Activated CD4-positive, alpha-beta T cell treated with anti-CD3 and anti-CD28 coated beads for 36 hours (primary cell): ENCODE results near the gene DMRTC2. TPM values are rescaled to one million over a fixed set of nuclear protein-coding genes. Genes with fewer than 3 reads are reported as not detected.

Source experiments
- ATAC-seq: fragments of 200-7000 bp; cut with Tn5 transposase; one replicate; pipeline ENCODE4 v1.10.0; 2021; ENCODE audit warnings: mild to moderate bottlenecking, moderate library complexity
- CTCF ChIA-PET: fragments of 350-600 bp; sonication (Branson Sonifier 250); formaldehyde crosslinking; loops from one replicate; lab custom pipeline; 2021; ENCODE audit warnings: antibody characterized with exemption; lab: Charles Lee
- POLR2A ChIA-PET: fragments of 350-600 bp; sonication (Branson Sonifier 250); formaldehyde crosslinking; loops from one replicate; lab custom pipeline; 2021; ENCODE audit warnings: antibody characterized with exemption, inconsistent platforms; lab: Charles Lee
- DNase-seq: peaks from one replicate; pipeline ENCODE4 v3.0.0-alpha.2; 2020
- H3K27ac Mint-ChIP-seq: one replicate; pipeline ENCODE4 v1.8.0; 2021; ENCODE audit warnings: mixed read lengths
- H3K27me3 Mint-ChIP-seq: one replicate; pipeline ENCODE4 v1.8.0; 2021; ENCODE audit warnings: mixed read lengths
- H3K36me3 Mint-ChIP-seq: one replicate; pipeline ENCODE4 v1.8.0; 2021; ENCODE audit warnings: low read depth, mixed read lengths
- H3K4me1 Mint-ChIP-seq: one replicate; pipeline ENCODE4 v1.8.0; 2021; ENCODE audit warnings: mixed read lengths
- H3K4me3 Mint-ChIP-seq: one replicate; pipeline ENCODE4 v1.8.0; 2021; ENCODE audit warnings: mild to moderate bottlenecking, moderate library complexity, mixed read lengths
- H3K9me3 Mint-ChIP-seq: one replicate; pipeline ENCODE4 v1.8.0; 2021; ENCODE audit warnings: low read depth, mixed read lengths
- intact Hi-C, 2 experiments: fragments of 100-400 bp; cut with DNase I in 1 of 2; cut with micrococcal nuclease in 1 of 2; formaldehyde crosslinking; loops; one replicate each; pipeline versions ENCODE4 v1.14.2 to v1.15.1; 2022 to 2024; cut with DNase I, micrococcal nuclease
- total RNA-seq, 2 experiments: library from RNA; stranded (reverse); gene quantifications; one replicate each; pipeline ENCODE4 v1.2.3, GENCODE V29; 2021

The DMRTC2 gene
- total RNA-seq, 2 experiments from 2014 or later = not detected

DNA sequence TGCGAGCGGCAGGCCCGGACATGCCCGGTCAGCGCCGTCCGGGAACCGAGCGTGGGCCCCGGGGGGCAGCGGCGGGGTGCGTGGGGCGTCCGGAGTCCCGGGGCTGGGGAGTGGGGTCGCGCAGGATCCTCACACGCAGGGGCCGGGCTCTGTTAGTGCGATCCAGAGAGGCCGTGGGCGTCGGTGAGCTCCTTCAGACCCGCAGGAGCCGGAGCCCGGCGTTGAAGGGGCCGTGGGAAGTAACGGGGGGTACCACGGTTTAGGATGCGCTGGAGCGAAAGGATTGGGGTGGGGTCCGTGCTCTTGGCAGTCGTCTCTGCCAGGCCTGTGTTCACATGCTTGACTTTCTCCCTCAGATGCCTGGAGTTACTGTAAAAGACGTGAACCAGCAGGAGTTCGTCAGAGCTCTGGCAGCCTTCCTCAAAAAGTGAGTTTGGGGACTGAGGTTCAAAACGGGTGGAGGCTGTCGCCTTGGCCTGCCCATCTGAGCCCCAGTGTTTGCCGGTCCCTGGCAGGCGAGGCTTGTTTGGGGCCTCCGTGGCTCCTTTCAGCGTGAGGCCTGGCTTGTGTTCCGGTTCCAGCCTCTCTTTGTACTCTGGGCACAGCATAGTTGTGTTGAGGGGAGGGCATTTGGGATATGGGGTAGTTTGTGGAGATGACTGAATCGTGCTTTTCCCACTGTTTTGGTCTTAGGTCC lies 15.7 kb downstream of the DMRTC2 start:
- intact Hi-C loops = loop anchor here (1.0 to 5.0 kb wide), 9 partner anchors 11 to 1063 kb away; partner anchors contain the start of genes CIC (in 1 of the 2), EGLN2 (in 1 of the 2), GSK3A (in 1 of the 2) and TGFB1 (in 1 of the 2)
- ChIA-PET POLR2A (interaction anchor here (0.6 to 2.9 kb wide), 10 partner anchors 8 to 382 kb away, joined by 3 to 40 read pairs (median 4); partner anchors contain the start of genes GSK3A, RABAC1 and ZNF574), CTCF (interaction anchor here (0.6 to 2.9 kb wide), 13 partner anchors 8 to 384 kb away, joined by 3 to 14 read pairs (median 5); partner anchors contain the start of gene RABAC1)
- Mint-ChIP-seq H3K27me3 (no peaks in the 10 kb centered on the region), H3K9me3 (no peaks in the 10 kb centered on the region), H3K36me3 (peaks cover 50% of the 10 kb centered on the region), H3K27ac (peak overlapping the region; percentile 93), H3K4me3 (peak overlapping the region; percentile 86), H3K4me1 (peaks cover 52% of the 10 kb centered on the region)
- ATAC-seq (no peak), DNase-seq (no peak)

DNA sequence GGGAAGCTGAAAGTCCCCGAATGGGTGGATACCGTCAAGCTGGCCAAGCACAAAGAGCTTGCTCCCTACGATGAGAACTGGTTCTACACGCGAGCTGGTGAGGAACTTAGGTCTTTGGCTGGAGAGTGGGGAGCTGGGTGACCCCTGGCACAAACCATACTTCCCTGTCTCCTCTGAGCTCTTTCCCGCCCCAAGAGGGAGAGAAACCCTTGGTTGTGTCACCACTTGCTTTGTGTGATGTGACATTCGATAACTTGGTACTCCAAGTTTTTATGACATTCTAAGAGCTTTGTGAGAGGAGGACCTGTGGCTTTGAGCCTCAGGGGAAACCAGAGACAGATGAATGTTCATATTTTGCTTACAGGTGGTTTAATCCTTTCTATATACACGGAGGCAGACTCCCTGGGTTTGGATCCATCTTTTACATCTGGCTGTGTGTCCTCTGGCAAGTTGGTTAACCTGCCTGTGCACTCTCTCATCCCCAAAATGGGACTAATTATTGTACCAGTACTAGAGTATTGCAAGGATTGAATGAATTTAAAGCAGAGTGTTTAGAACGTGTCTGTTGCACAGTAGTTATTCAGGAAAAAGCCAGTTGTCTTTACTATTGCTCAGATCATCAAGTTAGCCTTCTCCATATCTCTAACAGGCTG lies 16.4 kb downstream of the DMRTC2 start:
- Mint-ChIP-seq H3K4me3 (peak overlapping the region; percentile 86), H3K4me1 (peaks cover 55% of the 10 kb centered on the region), H3K27me3 (no peaks in the 10 kb centered on the region), H3K9me3 (no peaks in the 10 kb centered on the region), H3K27ac (peak overlapping the region; percentile 93), H3K36me3 (peaks cover 52% of the 10 kb centered on the region)
- ChIA-PET CTCF (interaction anchor here (0.6 to 2.9 kb wide), 7 partner anchors 11 to 330 kb away, joined by 3 to 14 read pairs (median 6); partner anchors contain the start of gene RABAC1), POLR2A (interaction anchor here (1.3 to 2.9 kb wide), 4 partner anchors 10 to 381 kb away, joined by 4 to 40 read pairs (median 10); partner anchors contain the start of genes GSK3A and RABAC1)
- no peak for ATAC-seq
- no peak for DNase-seq
- intact Hi-C loops = loop anchor here (2.0 to 5.0 kb wide), 3 partner anchors 26 to 1064 kb away; partner anchors contain the start of genes EGLN2 (in 1 of the 2) and TGFB1 (in 1 of the 2)

DNA sequence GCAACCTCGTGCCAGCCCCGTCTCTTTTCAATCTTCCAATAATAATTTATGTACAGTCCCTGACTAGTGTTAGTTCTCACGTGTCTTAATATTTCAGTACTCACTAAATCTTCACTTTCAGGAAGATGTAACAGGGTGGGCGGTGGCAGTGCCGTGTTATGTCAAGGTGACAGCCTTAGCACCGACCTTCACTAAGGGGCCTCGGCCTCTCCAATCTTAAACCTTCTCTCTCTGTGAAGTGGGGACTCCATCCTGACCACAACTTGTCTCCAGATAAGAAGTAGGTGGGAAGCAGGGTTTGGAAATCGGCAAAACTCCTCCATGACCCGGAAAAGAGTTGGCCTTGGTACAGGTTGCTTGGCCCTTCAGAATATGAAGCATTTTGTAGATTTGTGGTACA lies 17.0 kb downstream of the DMRTC2 start:
- POLR2A ChIA-PET = interaction anchor here (0.5 to 2.9 kb wide), 3 partner anchors 8 to 29 kb away, joined by 3 to 40 read pairs (median 3); no protein-coding TSS in a partner anchor

DNA sequence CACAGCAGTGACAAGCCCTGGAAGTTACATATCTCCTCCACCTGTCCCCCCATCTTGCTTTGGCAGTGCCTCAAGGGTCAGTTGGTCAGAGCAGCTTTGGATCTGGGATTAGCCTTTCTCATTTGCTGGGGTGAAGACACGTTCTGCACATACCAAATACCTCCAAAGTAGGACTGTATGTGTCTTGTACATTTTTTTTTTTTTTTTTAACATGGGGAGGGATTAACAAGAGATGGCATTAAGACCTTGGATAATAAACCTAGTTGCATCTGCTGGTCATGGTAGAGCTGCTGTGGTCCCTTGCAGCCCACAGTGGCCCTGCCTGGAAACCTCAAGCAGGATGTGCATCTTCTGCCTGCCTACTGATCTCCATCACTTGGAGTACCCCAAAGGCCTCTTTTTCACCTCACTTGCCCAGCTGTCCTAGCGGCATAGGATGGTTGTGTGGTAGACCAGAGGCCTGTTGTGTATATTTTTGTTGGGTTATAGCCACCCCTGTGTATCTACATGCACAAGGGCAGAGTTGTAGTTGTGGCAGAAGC lies 17.7 kb downstream of the DMRTC2 start:
- intact Hi-C loops = loop anchor here in 1 of 2 experiments (5.0 kb wide), 2 partner anchors 510 to 1065 kb away; partner anchors contain the start of genes EGLN2 and TGFB1
- H3K27ac Mint-ChIP-seq = peak overlapping the region; percentile 93
- CTCF ChIA-PET = interaction anchor here (1.0 to 1.9 kb wide), 4 partner anchors 9 to 24 kb away, joined by 3 to 12 read pairs (median 4); partner anchors contain the start of gene CD79A
- peak overlapping the region; percentile 86 for H3K4me3 Mint-ChIP-seq
- no peak for DNase-seq
- H3K27me3 Mint-ChIP-seq = no peaks in the 10 kb centered on the region
- no peak for ATAC-seq
- POLR2A ChIA-PET = interaction anchor here (0.5 to 2.7 kb wide), 7 partner anchors 8 to 376 kb away, joined by 3 to 11 read pairs (median 4); no protein-coding TSS in a partner anchor
- H3K4me1 Mint-ChIP-seq = peaks cover 64% of the 10 kb centered on the region
- no peaks in the 10 kb centered on the region for H3K9me3 Mint-ChIP-seq
- peaks cover 58% of the 10 kb centered on the region for H3K36me3 Mint-ChIP-seq

More for the DNA sequence above, 17.0 kb downstream of the DMRTC2 start:
- no peaks in the 10 kb centered on the region for H3K27me3 Mint-ChIP-seq
- no peak for DNase-seq
- peak overlapping the region; percentile 93 for H3K27ac Mint-ChIP-seq
- peaks cover 61% of the 10 kb centered on the region for H3K4me1 Mint-ChIP-seq
- H3K36me3 Mint-ChIP-seq = peaks cover 56% of the 10 kb centered on the region
- CTCF ChIA-PET = interaction anchor here (1.0 to 2.9 kb wide), 3 partner anchors 9 to 96 kb away, joined by 3 to 14 read pairs (median 12); partner anchors contain the start of gene RABAC1
- intact Hi-C loops = loop anchor here (2.0 to 5.0 kb wide), 3 partner anchors 25 to 1065 kb away; partner anchors contain the start of genes EGLN2 (in 1 of the 2) and TGFB1 (in 1 of the 2)
- no peaks in the 10 kb centered on the region for H3K9me3 Mint-ChIP-seq
- no peak for ATAC-seq
- H3K4me3 Mint-ChIP-seq = peak overlapping the region; percentile 86

DNA sequence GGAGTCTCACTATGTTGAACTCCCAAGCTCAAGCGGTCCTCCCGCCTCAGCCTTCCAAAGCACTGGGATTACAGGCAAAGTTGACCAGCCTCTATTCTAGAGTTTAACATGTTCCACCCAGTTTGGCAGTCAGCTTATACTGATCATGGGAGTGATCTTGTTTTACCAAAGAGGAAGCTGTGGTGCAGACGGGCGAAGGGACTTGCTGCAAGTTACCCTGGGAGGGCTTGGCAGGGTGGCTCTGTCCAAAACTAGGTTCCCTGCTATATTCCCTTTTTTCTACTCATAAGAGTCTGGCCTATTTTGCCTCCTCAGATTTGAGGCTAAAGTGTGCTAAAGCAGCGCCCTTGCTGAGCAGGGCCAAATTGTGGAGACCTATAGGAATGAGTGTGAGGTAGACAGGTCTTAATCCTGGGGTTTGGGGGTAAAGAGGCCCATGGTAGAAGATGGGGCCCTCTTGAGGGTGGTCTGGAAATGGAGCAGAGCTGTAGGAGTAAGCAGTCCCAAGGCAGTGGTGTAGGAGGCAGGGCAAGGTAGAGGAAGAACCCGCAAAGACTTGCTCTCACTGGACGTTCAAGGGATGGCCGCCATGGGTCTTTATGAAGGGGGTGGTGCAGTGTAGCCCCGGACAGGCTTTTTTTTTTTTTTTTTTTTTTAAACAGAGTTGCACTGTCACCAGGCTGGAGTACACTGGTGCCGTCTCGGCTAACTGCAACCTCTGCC lies 18.5 kb downstream of the DMRTC2 start:
- Mint-ChIP-seq H3K27ac (peak overlapping the region; percentile 85), H3K9me3 (no peaks in the 10 kb centered on the region), H3K27me3 (no peaks in the 10 kb centered on the region), H3K4me1 (peaks cover 66% of the 10 kb centered on the region), H3K36me3 (peaks cover 66% of the 10 kb centered on the region), H3K4me3 (peak overlapping the region; percentile 86)
- ChIA-PET CTCF (interaction anchor here (1.0 to 2.0 kb wide), 5 partner anchors 10 to 94 kb away, joined by 3 to 12 read pairs (median 5); partner anchors contain the start of gene CD79A), POLR2A (interaction anchor here (0.6 to 2.7 kb wide), 5 partner anchors 8 to 82 kb away, joined by 3 to 11 read pairs (median 4); no protein-coding TSS in a partner anchor)
- ATAC-seq (no peak), DNase-seq (no peak)
- intact Hi-C loops = loop anchor here in 1 of 2 experiments (5.0 kb wide), 2 partner anchors 511 to 1066 kb away; partner anchors contain the start of genes EGLN2 and TGFB1

DNA sequence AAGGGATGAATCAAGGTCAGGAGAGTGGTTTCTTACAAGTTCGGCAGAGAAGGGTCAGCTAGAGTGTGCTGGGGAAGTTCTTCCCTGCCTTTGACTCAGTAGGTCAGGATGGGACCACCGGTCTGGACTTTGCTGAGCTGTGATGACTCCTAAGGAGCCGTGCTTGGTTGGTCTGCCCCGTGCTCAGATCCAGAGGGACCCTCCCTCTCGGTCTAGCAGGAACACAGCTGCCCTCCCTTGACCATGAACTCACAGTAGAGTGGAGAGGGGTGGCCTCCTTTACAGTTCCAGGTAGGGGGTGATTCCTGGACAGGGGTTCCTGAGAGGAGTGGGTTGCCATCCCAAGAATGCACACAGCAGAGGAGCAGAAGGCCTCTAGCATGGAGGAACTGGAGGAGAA lies 19.5 kb downstream of the DMRTC2 start:
- ChIA-PET CTCF (interaction anchor here (1.4 to 2.0 kb wide), 2 partner anchors 43 to 93 kb away, joined by 4 to 10 read pairs; no protein-coding TSS in a partner anchor), POLR2A (interaction anchor here (0.5 to 2.7 kb wide), 5 partner anchors 11 to 477 kb away, joined by 3 to 11 read pairs (median 4); no protein-coding TSS in a partner anchor)
- Mint-ChIP-seq H3K27ac (peak overlapping the region; percentile 89), H3K36me3 (peaks cover 73% of the 10 kb centered on the region), H3K27me3 (no peaks in the 10 kb centered on the region), H3K9me3 (no peaks in the 10 kb centered on the region), H3K4me3 (peak overlapping the region; percentile 63), H3K4me1 (peaks cover 72% of the 10 kb centered on the region)
- DNase-seq (no peak), ATAC-seq (no peak)
- intact Hi-C loops = loop anchor here in 1 of 2 experiments (5.0 kb wide), 2 partner anchors 512 to 1067 kb away; partner anchors contain the start of genes EGLN2 and TGFB1

DNA sequence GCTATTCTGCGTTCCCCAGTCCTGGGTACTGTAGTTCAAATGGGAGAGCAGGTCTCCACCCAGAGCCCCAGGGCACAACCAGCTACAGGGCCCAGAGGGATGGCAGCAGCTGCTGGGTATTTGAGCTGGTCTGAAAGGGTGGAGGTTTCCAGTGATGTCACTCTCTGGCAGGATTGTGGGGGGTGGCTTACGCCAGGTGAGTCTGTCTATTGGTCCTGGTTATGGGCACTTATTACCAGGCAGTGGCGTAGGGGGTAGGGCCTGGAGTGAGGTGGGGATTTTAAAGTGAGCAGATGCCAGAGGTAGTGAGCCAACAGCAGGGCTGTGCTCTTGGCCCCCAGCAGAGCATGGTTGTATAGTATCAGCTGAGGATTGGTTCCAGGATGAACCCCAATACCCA lies 21.4 kb downstream of the DMRTC2 start:
- CTCF ChIA-PET = interaction anchor here (1.0 to 1.8 kb wide), 2 partner anchors 23 to 25 kb away, joined by 3 to 4 read pairs; no protein-coding TSS in a partner anchor
- Mint-ChIP-seq H3K4me3 (no peak overlapping the region), H3K27ac (peak overlapping the region; percentile 85), H3K9me3 (no peaks in the 10 kb centered on the region), H3K27me3 (no peaks in the 10 kb centered on the region), H3K4me1 (peaks cover 88% of the 10 kb centered on the region), H3K36me3 (peaks cover 78% of the 10 kb centered on the region)
- intact Hi-C loops = no loop called here
- no peak for DNase-seq
- ATAC-seq = peak; percentile 11
- POLR2A ChIA-PET = interaction anchor here (0.7 kb wide), 1 partner anchor 1646 kb away, joined by 3 read pairs; no protein-coding TSS in a partner anchor

DNA sequence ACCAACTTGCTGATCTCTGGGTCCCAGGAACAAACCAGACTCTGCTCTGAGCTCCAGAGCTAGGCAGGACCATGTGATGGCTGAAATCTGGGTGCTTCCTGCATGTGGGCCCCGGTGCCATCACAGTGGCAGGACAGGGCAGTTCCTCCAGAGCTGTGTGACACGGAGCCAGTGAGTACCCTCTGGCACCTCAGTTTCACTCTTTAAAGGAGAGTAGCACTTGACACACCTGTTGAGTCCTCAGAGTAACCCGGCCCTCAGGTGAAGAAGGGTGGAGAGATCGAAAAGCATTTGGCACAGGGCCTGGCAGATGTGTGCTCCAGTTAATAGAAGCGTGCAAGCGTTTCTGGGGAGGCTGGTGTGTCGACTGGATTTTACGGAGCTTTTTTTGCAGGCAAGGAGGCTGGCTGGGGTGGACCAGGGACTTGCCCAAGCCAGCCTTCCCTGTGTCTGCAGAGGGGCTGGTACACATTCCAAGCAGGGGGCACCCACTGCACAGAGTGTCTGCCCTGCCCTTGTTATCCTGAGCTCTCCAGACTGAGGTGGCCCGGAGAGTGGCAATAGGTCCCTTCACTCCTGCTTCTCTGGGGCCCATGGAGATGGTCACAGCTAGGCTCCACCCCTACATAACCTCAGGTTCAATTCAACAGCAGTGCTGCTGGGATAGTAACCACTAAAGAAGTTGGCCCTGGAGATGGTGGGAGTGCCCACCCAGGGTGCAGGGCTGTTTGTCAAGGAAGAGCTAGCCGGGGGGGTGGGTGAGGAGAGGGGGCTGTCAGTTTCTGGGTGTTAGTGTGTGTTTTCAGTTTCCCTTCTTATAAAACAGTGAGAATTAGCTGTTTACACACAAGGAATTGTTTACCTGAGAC lies 23.5 kb downstream of the DMRTC2 start:
- no peaks in the 10 kb centered on the region for H3K27me3 Mint-ChIP-seq
- POLR2A ChIA-PET = interaction anchor here (0.9 to 1.4 kb wide), 5 partner anchors 8 to 77 kb away, joined by 3 to 5 read pairs (median 3); partner anchors contain the start of genes CD79A and RPS19
- peaks cover 73% of the 10 kb centered on the region for H3K36me3 Mint-ChIP-seq

DNA sequence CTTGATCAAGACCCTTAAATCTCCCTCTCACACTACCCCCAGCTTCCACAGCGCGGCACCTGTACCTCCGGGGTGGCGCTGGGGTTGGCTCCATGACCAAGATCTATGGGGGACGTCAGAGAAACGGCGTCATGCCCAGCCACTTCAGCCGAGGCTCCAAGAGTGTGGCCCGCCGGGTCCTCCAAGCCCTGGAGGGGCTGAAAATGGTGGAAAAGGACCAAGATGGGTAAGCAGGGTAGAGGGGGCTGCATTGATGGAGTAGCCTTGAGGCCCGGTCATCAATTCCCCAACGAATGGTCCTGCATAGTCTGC lies 24.1 kb downstream of the DMRTC2 start:
- Mint-ChIP-seq H3K36me3 (peaks cover 68% of the 10 kb centered on the region), H3K4me1 (peaks cover 82% of the 10 kb centered on the region), H3K27me3 (no peaks in the 10 kb centered on the region), H3K4me3 (no peak overlapping the region), H3K27ac (peak overlapping the region; percentile 85), H3K9me3 (no peaks in the 10 kb centered on the region)
- POLR2A ChIA-PET = interaction anchor here (0.9 to 1.4 kb wide), 4 partner anchors 8 to 76 kb away, joined by 3 to 5 read pairs (median 4); partner anchors contain the start of genes CD79A and RPS19
- no peak for ATAC-seq
- CTCF ChIA-PET = interaction anchor here (0.8 to 1.4 kb wide), 3 partner anchors 9 to 83 kb away, joined by 3 to 6 read pairs (median 4); partner anchors contain the start of gene RPS19
- DNase-seq = no peak
- intact Hi-C loops = no loop called here

More for the DNA sequence above, 23.5 kb downstream of the DMRTC2 start:
- peak overlapping the region; percentile 85 for H3K27ac Mint-ChIP-seq
- CTCF ChIA-PET = interaction anchor here (0.8 to 1.4 kb wide), 4 partner anchors 8 to 84 kb away, joined by 3 to 6 read pairs (median 4); partner anchors contain the start of gene RPS19
- no peaks in the 10 kb centered on the region for H3K9me3 Mint-ChIP-seq
- no peak for ATAC-seq
- intact Hi-C loops = no loop called here
- DNase-seq = no peak
- peak overlapping the region; percentile 35 for H3K4me3 Mint-ChIP-seq
- H3K4me1 Mint-ChIP-seq = peaks cover 86% of the 10 kb centered on the region
